Suprapubic skin (tissue), 3 donors: ENCODE measurements around the gene MPPE1.

ENCODE experiments used
- CTCF ChIP-seq, 2 donors: fragments of 200-600 bp in 1 of 2; fragments of 450-650 bp in 1 of 2; sonication (generic) in 1 of 2; IDR thresholded peaks; one replicate each; pipeline ENCODE4 v1.5.1; 2016 to 2019; ENCODE audit warnings: antibody characterized with exemption in 2 of 2, mild to moderate bottlenecking in 1 of 2, moderate library complexity in 1 of 2
- POLR2A ChIP-seq, 2 donors: fragments of 450-650 bp; IDR thresholded peaks; one replicate each; pipeline ENCODE4 v1.6.1; 2017; ENCODE audit warnings: antibody characterized with exemption in 2 of 2, mild to moderate bottlenecking in 2 of 2, moderate library complexity in 2 of 2

- TF ChIP-seq CTCF (IDR thresholded peaks at IDR 0.05) = no peak
- no peak for TF ChIP-seq POLR2A (IDR thresholded peaks at IDR 0.05)
These were observed 48.5 kb upstream of the MPPE1 start for GRCh38 chr18:11956371-11957308.
